ENCODE measurements around the gene OTUB2.

DNA sequence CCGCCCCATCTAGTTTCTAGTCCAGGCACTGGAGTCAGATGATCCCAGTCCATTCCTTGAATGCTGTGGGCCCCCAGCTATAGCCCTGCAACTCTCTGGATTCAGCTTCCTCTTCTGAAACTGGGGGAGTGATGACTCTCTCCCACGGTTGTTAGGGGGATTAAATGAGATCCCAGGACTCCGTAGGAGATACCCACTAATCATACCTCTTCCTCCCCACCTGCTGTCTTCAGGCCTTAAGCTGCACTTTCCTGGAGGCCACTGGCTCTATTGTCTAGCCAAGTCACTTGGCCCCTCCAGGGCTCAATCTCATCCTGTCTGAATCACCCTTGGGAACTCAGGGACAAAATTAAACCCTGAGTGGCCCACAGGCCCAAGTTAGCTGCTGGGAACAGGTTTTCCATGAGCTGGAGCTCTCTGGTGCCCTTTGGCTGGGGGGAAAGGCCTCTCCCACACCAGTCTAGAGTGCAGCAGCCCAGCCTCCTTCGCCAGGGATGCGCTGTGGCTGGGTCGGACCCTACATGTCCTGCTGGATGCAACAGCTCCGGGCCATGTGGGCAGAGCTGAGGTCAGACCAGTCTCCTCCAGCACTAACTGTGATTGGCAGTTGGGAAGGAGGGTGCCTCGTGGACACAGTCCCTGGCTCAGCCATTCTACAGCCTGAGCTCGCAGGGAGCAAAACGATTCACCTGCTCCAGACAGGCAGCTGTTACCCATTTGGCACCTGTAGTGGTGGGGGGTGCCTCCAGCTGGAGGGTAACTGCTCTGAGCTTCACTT is 43.7 kb upstream of the OTUB2 start:
- TF ChIP-seq, protein P1, sequence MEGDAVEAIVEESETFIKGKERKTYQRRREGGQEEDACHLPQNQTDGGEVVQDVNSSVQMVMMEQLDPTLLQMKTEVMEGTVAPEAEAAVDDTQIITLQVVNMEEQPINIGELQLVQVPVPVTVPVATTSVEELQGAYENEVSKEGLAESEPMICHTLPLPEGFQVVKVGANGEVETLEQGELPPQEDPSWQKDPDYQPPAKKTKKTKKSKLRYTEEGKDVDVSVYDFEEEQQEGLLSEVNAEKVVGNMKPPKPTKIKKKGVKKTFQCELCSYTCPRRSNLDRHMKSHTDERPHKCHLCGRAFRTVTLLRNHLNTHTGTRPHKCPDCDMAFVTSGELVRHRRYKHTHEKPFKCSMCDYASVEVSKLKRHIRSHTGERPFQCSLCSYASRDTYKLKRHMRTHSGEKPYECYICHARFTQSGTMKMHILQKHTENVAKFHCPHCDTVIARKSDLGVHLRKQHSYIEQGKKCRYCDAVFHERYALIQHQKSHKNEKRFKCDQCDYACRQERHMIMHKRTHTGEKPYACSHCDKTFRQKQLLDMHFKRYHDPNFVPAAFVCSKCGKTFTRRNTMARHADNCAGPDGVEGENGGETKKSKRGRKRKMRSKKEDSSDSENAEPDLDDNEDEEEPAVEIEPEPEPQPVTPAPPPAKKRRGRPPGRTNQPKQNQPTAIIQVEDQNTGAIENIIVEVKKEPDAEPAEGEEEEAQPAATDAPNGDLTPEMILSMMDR (IDR thresholded peaks at IDR 0.05; ENCODE audit: insufficient read depth, low read length), result no peak
- no peak for TF ChIP-seq POLR2AphosphoS5 (IDR thresholded peaks at IDR 0.05; ENCODE audit: low read depth)
- TF ChIP-seq, protein P2, sequence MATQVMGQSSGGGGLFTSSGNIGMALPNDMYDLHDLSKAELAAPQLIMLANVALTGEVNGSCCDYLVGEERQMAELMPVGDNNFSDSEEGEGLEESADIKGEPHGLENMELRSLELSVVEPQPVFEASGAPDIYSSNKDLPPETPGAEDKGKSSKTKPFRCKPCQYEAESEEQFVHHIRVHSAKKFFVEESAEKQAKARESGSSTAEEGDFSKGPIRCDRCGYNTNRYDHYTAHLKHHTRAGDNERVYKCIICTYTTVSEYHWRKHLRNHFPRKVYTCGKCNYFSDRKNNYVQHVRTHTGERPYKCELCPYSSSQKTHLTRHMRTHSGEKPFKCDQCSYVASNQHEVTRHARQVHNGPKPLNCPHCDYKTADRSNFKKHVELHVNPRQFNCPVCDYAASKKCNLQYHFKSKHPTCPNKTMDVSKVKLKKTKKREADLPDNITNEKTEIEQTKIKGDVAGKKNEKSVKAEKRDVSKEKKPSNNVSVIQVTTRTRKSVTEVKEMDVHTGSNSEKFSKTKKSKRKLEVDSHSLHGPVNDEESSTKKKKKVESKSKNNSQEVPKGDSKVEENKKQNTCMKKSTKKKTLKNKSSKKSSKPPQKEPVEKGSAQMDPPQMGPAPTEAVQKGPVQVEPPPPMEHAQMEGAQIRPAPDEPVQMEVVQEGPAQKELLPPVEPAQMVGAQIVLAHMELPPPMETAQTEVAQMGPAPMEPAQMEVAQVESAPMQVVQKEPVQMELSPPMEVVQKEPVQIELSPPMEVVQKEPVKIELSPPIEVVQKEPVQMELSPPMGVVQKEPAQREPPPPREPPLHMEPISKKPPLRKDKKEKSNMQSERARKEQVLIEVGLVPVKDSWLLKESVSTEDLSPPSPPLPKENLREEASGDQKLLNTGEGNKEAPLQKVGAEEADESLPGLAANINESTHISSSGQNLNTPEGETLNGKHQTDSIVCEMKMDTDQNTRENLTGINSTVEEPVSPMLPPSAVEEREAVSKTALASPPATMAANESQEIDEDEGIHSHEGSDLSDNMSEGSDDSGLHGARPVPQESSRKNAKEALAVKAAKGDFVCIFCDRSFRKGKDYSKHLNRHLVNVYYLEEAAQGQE (IDR thresholded peaks at IDR 0.05; ENCODE audit: insufficient replicate concordance, low read depth), result no peak
- TF ChIP-seq SPI1 (IDR thresholded peaks at IDR 0.05; ENCODE audit: borderline replicate concordance, low read depth), result no peak
